ENCODE data around the gene IL2. TPM values are rescaled to one million over a fixed set of nuclear protein-coding genes. Genes with fewer than 3 reads are reported as not detected.

IL2 gene
- total RNA-seq: not detected

GRCh38 chr4:122456231-122457116 lies at the start of gene IL2:
Gene IL2, minus strand, starts transcription at chr4:122456725. Its CDS starts 285 bp downstream, at chr4:122456440.

Other genes with a start within 250 kb of the IL2 start
- gene ADAD1, start 77.7 kb downstream of the IL2 start, total RNA-seq: not detected
- not detected for gene IL21, start 164.3 kb upstream of the IL2 start, total RNA-seq

Measured in parietal lobe (tissue), 1 donor.